ENCODE data around the gene TEKT5.

TEKT5 gene

GRCh38 chr16:10666291-10666690, 28.4 kb downstream of the TEKT5 start:
- TF ChIP-seq TCF12 (IDR thresholded peaks at IDR 0.05; ENCODE audit: low read depth): no peak

- no peak for TF ChIP-seq EP300 (IDR thresholded peaks at IDR 0.05; ENCODE audit: borderline replicate concordance)
- no peak for TF ChIP-seq NFIC (IDR thresholded peaks at IDR 0.05)
- no peak for TF ChIP-seq TCF12 (IDR thresholded peaks at IDR 0.05; ENCODE audit: low read depth)
- TF ChIP-seq USF1 (IDR thresholded peaks at IDR 0.05): no peak
- TF ChIP-seq TAF1 (IDR thresholded peaks at IDR 0.05; ENCODE audit: low read depth): no peak
- TF ChIP-seq CREB1 (IDR thresholded peaks at IDR 0.05; ENCODE audit: low read depth): no peak
- TF ChIP-seq MAX (IDR thresholded peaks at IDR 0.05): no peak
- no peak for TF ChIP-seq EGR1 (IDR thresholded peaks at IDR 0.05)
- no peak for TF ChIP-seq ZBTB7A (IDR thresholded peaks at IDR 0.05; ENCODE audit: low read depth)
- TF ChIP-seq YY1 (IDR thresholded peaks at IDR 0.05; ENCODE audit: low read depth): no peak
- TF ChIP-seq RAD21 (IDR thresholded peaks at IDR 0.05; ENCODE audit: low read depth): no peak
- TF ChIP-seq CEBPB (IDR thresholded peaks at IDR 0.05): no peak
- TF ChIP-seq FOXM1 (IDR thresholded peaks at IDR 0.05; ENCODE audit: borderline replicate concordance, low read depth): no peak
- no peak for TF ChIP-seq REST (IDR thresholded peaks at IDR 0.05; ENCODE audit: low read depth)
- TF ChIP-seq TEAD4 (IDR thresholded peaks at IDR 0.05): no peak
Observed at GRCh38 chr16:10665166-10665565, 29.6 kb downstream of the TEKT5 start.

GRCh38 chr16:10664720-10665126, 30.0 kb downstream of the TEKT5 start:
- TF ChIP-seq TAF1 (IDR thresholded peaks at IDR 0.05; ENCODE audit: low read depth): no peak
- TF ChIP-seq USF1 (IDR thresholded peaks at IDR 0.05): no peak
- no peak for TF ChIP-seq REST (IDR thresholded peaks at IDR 0.05; ENCODE audit: low read depth)
- TF ChIP-seq YY1 (IDR thresholded peaks at IDR 0.05; ENCODE audit: low read depth): no peak
- TF ChIP-seq EGR1 (IDR thresholded peaks at IDR 0.05): no peak
- no peak for TF ChIP-seq RAD21 (IDR thresholded peaks at IDR 0.05; ENCODE audit: low read depth)
- TF ChIP-seq CREB1 (IDR thresholded peaks at IDR 0.05; ENCODE audit: low read depth): no peak
- TF ChIP-seq FOXM1 (IDR thresholded peaks at IDR 0.05; ENCODE audit: borderline replicate concordance, low read depth): no peak
- TF ChIP-seq EP300 (IDR thresholded peaks at IDR 0.05; ENCODE audit: borderline replicate concordance): no peak
- no peak for TF ChIP-seq NFIC (IDR thresholded peaks at IDR 0.05)
- no peak for TF ChIP-seq MAX (IDR thresholded peaks at IDR 0.05)

GRCh38 chr16:10663744-10664143, 31.0 kb downstream of the TEKT5 start:
- TF ChIP-seq YY1 (IDR thresholded peaks at IDR 0.05; ENCODE audit: low read depth) (no peak), CEBPB (IDR thresholded peaks at IDR 0.05) (no peak), TCF12 (IDR thresholded peaks at IDR 0.05; ENCODE audit: low read depth) (no peak), EGR1 (IDR thresholded peaks at IDR 0.05) (no peak), MAX (IDR thresholded peaks at IDR 0.05) (no peak), EP300 (IDR thresholded peaks at IDR 0.05; ENCODE audit: borderline replicate concordance) (no peak), FOXM1 (IDR thresholded peaks at IDR 0.05; ENCODE audit: borderline replicate concordance, low read depth) (no peak)

- no peak for TF ChIP-seq REST (IDR thresholded peaks at IDR 0.05; ENCODE audit: low read depth)
- TF ChIP-seq ZBTB7A (IDR thresholded peaks at IDR 0.05; ENCODE audit: low read depth): no peak
- TF ChIP-seq CREB1 (IDR thresholded peaks at IDR 0.05; ENCODE audit: low read depth): no peak
- no peak for TF ChIP-seq YY1 (IDR thresholded peaks at IDR 0.05; ENCODE audit: low read depth)
- no peak for TF ChIP-seq NFIC (IDR thresholded peaks at IDR 0.05)
- no peak for TF ChIP-seq USF1 (IDR thresholded peaks at IDR 0.05)
- TF ChIP-seq FOXM1 (IDR thresholded peaks at IDR 0.05; ENCODE audit: borderline replicate concordance, low read depth): no peak
- TF ChIP-seq EGR1 (IDR thresholded peaks at IDR 0.05): no peak
- TF ChIP-seq MAX (IDR thresholded peaks at IDR 0.05): no peak
- TF ChIP-seq TCF12 (IDR thresholded peaks at IDR 0.05; ENCODE audit: low read depth): no peak
- TF ChIP-seq CEBPB (IDR thresholded peaks at IDR 0.05): no peak
- no peak for TF ChIP-seq EP300 (IDR thresholded peaks at IDR 0.05; ENCODE audit: borderline replicate concordance)
- TF ChIP-seq TEAD4 (IDR thresholded peaks at IDR 0.05): no peak
- no peak for TF ChIP-seq TAF1 (IDR thresholded peaks at IDR 0.05; ENCODE audit: low read depth)
- no peak for TF ChIP-seq RAD21 (IDR thresholded peaks at IDR 0.05; ENCODE audit: low read depth)
Observed at GRCh38 chr16:10663146-10663545, 31.6 kb downstream of the TEKT5 start.

Data from Ishikawa (cell line).